ENCODE measurements around the gene TATDN2.

DNA sequence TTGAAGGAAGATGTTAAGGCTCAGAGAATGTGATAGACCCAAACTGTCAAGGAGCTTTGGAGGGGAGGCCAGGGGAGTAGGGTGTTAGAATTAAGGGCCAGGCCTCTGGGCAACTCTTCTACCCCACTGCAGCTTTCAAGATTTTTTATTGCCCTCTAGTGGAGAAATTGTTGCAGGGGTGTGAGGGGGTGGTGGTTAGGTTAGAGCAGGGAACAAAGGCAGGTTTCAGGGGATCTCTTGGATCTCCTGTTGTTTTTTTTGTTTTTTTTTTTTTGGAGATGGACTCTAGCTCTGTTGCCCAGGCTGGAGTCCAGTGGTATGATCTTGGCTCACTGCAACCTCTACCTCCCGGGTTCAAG, 74.1 kb downstream of the TATDN2 start:
- TF ChIP-seq POLR2A (IDR thresholded peaks at IDR 0.05): no peak
- TF ChIP-seq, protein P1, sequence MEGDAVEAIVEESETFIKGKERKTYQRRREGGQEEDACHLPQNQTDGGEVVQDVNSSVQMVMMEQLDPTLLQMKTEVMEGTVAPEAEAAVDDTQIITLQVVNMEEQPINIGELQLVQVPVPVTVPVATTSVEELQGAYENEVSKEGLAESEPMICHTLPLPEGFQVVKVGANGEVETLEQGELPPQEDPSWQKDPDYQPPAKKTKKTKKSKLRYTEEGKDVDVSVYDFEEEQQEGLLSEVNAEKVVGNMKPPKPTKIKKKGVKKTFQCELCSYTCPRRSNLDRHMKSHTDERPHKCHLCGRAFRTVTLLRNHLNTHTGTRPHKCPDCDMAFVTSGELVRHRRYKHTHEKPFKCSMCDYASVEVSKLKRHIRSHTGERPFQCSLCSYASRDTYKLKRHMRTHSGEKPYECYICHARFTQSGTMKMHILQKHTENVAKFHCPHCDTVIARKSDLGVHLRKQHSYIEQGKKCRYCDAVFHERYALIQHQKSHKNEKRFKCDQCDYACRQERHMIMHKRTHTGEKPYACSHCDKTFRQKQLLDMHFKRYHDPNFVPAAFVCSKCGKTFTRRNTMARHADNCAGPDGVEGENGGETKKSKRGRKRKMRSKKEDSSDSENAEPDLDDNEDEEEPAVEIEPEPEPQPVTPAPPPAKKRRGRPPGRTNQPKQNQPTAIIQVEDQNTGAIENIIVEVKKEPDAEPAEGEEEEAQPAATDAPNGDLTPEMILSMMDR (IDR thresholded peaks at IDR 0.05): no peak

All from uterus (tissue), 2 donors.